ENCODE data around the gene THBS3.
"Not testable (repeated sequence)": the region's sequence is repeated elsewhere in the genome, so short reads cannot be mapped to it uniquely, and the experiment has no call there.

Gene THBS3

GRCh38 chr1:155160128-155160527 lies 47.6 kb downstream of the THBS3 start:
- Mint-ChIP-seq H3K4me3 (no peak overlapping the region), H3K36me3 (ENCODE audit: low read depth) (no peaks in the 10 kb centered on the region), H3K27me3 (ENCODE audit: low read depth, poor library complexity) (peaks cover 9% of the 10 kb centered on the region), H3K27ac (peak overlapping the region; percentile 13), H3K9me3 (peaks cover 10% of the 10 kb centered on the region), H3K4me1 (no peaks in the 10 kb centered on the region)
- TF ChIP-seq CTCF (IDR thresholded peaks at IDR 0.05), result no peak
- DNase-seq, result no peak

- DNase-seq, result no peak
- H3K4me1 Mint-ChIP-seq, result no peaks in the 10 kb centered on the region
- no peak overlapping the region for H3K27ac Mint-ChIP-seq
- TF ChIP-seq CTCF (IDR thresholded peaks at IDR 0.05), result no peak
- H3K36me3 Mint-ChIP-seq (ENCODE audit: low read depth), result no peaks in the 10 kb centered on the region
- H3K27me3 Mint-ChIP-seq (ENCODE audit: low read depth, poor library complexity), result peaks cover 16% of the 10 kb centered on the region
- H3K9me3 Mint-ChIP-seq, result peaks cover 12% of the 10 kb centered on the region
- no peak overlapping the region for H3K4me3 Mint-ChIP-seq
These were observed 48.7 kb downstream of the THBS3 start for GRCh38 chr1:155158991-155159390.

- H3K27me3 Mint-ChIP-seq (ENCODE audit: low read depth, poor library complexity), result peaks cover 31% of the 10 kb centered on the region
- H3K4me3 Mint-ChIP-seq; DNase-seq; H3K9me3 Mint-ChIP-seq; H3K27ac Mint-ChIP-seq; H3K36me3 Mint-ChIP-seq (ENCODE audit: low read depth); H3K4me1 Mint-ChIP-seq: not testable (repeated sequence)
These were observed 51.6 kb downstream of the THBS3 start for GRCh38 chr1:155155996-155156643.
